ENCODE data around the gene APEH.

Gene APEH

DNA sequence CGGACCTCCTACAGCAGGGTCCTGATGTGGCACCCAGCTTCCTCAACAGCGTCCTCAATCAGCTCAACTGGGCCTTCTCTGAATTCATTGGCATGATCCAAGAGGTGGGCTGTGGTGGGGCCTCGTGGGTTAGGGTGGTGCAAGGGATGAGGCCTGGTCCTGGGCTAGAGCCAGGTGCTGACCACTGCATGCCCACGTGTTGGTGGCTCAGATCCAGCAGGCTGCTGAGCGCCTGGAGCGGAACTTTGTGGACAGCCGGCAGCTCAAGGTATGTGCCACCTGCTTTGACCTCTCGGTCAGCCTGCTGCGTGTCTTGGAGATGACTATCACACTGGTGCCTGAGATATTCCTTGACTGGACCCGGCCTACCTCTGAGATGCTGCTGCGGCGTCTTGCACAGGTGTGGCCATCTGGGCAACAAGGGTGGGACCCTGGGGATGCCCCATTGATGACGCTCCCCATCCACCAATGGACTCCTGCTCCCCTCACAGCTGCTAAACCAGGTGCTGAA lies 41.5 kb downstream of the APEH start:
- Histone ChIP-seq H3K4me1 (ENCODE audit: control insufficient read depth, insufficient read depth, low read length) (peaks cover 8% of the 10 kb centered on the region), H3K27me3 (ENCODE audit: control insufficient read depth, insufficient read depth, low read length) (no peaks in the 10 kb centered on the region), H3K27ac (ENCODE audit: low read depth, low read length) (no peak overlapping the region), H3K4me3 (ENCODE audit: low read length) (no peak overlapping the region), H3K36me3 (ENCODE audit: control insufficient read depth, insufficient read depth, low read length) (peaks cover 9% of the 10 kb centered on the region), H3K9ac (ENCODE audit: low read length) (no peak overlapping the region)

DNA sequence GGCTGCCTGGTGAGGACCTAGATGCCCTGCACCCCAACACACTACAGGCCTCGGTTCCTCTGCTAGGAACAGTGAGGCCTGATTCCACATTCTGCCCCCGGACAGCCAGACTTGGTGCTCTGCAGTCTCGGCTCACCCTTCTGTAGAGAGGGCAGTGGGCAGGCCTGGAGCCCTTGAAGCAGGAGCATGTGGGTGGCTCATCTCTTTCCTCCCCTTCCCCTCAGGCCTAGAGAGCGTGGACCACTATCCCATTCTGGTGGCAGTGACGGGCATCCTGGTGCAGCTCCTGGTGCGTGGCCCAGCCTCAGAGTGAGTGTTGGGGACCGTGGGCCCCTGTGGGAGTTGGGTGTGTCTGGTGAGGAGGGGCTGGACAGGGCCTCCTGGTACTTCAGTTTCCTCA lies 42.0 kb downstream of the APEH start:
- Histone ChIP-seq H3K27ac (ENCODE audit: low read depth, low read length) (no peak overlapping the region), H3K36me3 (ENCODE audit: control insufficient read depth, insufficient read depth, low read length) (peaks cover 12% of the 10 kb centered on the region), H3K27me3 (ENCODE audit: control insufficient read depth, insufficient read depth, low read length) (no peaks in the 10 kb centered on the region), H3K4me1 (ENCODE audit: control insufficient read depth, insufficient read depth, low read length) (peaks cover 8% of the 10 kb centered on the region), H3K9ac (ENCODE audit: low read length) (no peak overlapping the region), H3K4me3 (ENCODE audit: low read length) (no peak overlapping the region)

DNA sequence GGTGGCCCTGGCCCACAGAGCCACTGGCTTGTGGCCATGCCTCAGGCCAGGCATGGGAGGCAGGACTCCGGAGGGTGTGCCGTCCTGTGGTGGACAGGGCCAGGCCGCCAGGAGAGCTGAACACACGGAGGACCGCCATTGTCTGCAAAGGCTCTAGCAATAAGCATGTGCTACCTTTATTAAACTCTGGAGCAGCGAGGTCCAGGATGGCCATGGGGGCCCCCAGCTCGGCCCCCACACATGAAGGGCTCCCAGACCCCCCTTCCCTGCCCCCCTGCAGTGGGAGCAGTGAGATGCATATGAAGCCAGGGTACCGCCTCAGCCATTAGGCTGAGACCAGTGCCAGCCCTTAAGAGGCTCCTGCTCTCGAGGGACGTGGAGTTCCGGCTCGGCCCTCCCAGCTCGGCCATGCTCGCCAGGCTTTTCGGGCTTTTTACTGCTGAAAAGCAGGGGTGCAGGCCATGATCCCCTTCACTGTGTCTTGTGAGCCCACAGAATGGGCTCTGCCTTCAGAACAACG lies 42.6 kb downstream of the APEH start:
- H3K4me1 ChIP-seq (ENCODE audit: control insufficient read depth, insufficient read depth, low read length): peaks cover 8% of the 10 kb centered on the region
- H3K27me3 ChIP-seq (ENCODE audit: control insufficient read depth, insufficient read depth, low read length): no peaks in the 10 kb centered on the region
- no peak overlapping the region for H3K27ac ChIP-seq (ENCODE audit: low read depth, low read length)
- H3K4me3 ChIP-seq (ENCODE audit: low read length): no peak overlapping the region
- H3K9ac ChIP-seq (ENCODE audit: low read length): no peak overlapping the region
- H3K36me3 ChIP-seq (ENCODE audit: control insufficient read depth, insufficient read depth, low read length): peaks cover 15% of the 10 kb centered on the region

DNA sequence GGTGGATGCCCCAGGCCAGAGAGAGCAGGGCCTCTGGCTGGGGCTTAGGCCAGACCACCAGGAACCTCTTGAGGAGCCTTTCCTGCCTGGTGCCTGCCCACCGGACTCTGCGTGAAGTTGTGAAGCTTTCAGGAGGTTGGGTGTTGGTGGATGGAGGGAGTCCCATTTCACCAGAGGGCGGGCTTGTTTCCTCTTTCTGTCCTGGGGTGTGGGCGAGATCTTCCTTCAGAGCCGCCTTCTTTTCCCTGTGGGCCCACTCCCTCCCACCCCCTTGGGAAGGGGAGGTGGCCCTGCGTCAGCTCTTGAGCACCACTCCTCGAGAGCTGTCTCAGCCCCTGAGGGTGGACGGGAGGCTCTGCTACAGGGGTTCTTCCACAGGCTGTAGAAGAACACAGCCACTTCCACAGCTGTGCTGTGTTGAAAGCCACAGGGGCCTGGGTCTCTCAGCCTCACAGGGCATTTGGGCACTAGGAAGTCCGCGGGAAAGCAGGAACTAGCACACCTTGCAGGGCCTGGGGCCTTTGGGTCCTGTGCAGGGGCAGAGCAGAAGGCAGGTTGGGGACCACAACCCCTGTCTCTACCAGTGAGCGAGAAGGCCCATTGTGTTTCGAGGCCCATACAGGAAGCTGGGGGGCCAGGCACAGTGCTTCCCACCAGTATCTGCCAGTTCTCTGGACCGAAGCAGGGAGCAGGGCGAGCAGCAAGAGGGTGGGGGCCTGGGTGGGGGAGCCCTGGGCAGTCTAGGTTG lies 43.2 kb downstream of the APEH start:
- Histone ChIP-seq H3K9ac (ENCODE audit: low read length) (no peak overlapping the region), H3K36me3 (ENCODE audit: control insufficient read depth, insufficient read depth, low read length) (peaks cover 19% of the 10 kb centered on the region), H3K27me3 (ENCODE audit: control insufficient read depth, insufficient read depth, low read length) (no peaks in the 10 kb centered on the region), H3K4me3 (ENCODE audit: low read length) (no peak overlapping the region), H3K27ac (ENCODE audit: low read depth, low read length) (no peak overlapping the region), H3K4me1 (ENCODE audit: control insufficient read depth, insufficient read depth, low read length) (peaks cover 9% of the 10 kb centered on the region)

DNA sequence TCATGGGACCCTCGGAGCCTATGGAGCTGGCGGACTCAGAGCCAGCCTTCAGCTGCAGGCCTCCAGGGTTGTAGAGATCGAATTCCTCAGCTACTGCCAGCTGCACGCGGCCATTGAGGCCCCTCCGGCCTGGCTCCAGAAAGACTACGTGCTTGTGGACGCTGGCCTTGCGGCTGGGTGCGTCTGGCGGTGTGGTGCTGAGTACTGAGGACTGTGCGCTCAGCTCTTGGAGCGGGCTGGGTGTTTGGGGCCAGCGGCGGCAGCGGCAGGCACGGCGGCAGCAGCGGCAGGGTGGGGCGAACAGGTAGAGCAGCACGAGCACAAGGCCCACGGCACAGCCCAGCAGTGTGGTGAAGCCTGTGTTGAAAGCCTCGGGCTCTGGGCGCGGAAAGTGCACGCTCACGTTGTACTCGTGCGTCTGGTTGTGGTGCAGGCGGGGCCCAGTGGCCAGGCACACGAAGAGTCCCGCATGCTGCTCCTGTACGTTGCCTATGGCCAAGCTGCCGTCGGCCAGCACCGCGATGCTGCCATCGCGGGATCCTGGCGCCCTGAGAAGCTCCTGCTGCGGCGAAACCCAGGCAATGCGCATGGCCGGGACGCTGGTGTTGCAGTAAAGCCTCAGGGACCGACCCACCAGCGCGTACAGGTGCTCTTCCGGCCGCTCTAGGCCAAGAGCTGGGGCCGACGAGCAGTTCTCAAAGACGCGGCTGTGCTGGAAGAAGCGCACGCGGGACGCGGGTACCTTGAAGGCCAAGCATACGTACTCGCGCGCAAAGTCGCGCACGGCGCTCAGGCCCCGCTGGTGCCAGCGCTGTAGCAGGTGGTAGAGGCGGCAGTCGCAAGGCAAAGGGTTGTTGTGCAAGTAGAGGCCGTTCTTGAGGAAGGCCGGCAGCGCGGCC lies 44.1 kb downstream of the APEH start:
- no peak overlapping the region for H3K27ac ChIP-seq (ENCODE audit: low read depth, low read length)
- no peak overlapping the region for H3K9ac ChIP-seq (ENCODE audit: low read length)
- H3K4me3 ChIP-seq (ENCODE audit: low read length): peak overlapping the region; percentile 86

DNA sequence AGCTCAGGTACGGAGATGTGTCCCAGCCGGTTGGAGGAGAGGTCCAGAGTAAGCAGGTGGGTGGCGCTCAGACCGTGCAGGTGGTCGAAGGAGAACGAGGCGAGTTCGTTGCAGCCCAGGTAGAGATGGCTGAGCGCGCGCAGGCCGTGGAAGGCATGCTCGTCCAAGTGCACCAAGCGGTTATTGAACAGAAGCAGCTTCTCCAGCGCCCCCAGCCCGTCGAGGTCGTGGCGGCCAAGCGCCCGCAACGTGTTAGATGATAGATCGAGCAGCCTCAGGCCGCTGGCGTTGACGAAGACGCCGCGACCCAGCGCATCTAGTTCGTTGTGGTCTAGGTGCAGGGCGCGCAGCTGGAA lies 44.7 kb downstream of the APEH start:
- Histone ChIP-seq H3K4me3 (ENCODE audit: low read length) (peak overlapping the region; percentile 86), H3K9ac (ENCODE audit: low read length) (no peak overlapping the region), H3K27me3 (ENCODE audit: control insufficient read depth, insufficient read depth, low read length) (no peaks in the 10 kb centered on the region), H3K4me1 (ENCODE audit: control insufficient read depth, insufficient read depth, low read length) (peaks cover 16% of the 10 kb centered on the region), H3K36me3 (ENCODE audit: control insufficient read depth, insufficient read depth, low read length) (peaks cover 20% of the 10 kb centered on the region), H3K27ac (ENCODE audit: low read depth, low read length) (no peak overlapping the region)

More for the DNA sequence above, 44.1 kb downstream of the APEH start:
- Histone ChIP-seq H3K4me1 (ENCODE audit: control insufficient read depth, insufficient read depth, low read length) (peaks cover 16% of the 10 kb centered on the region), H3K27me3 (ENCODE audit: control insufficient read depth, insufficient read depth, low read length) (no peaks in the 10 kb centered on the region), H3K36me3 (ENCODE audit: control insufficient read depth, insufficient read depth, low read length) (peaks cover 21% of the 10 kb centered on the region)

DNA sequence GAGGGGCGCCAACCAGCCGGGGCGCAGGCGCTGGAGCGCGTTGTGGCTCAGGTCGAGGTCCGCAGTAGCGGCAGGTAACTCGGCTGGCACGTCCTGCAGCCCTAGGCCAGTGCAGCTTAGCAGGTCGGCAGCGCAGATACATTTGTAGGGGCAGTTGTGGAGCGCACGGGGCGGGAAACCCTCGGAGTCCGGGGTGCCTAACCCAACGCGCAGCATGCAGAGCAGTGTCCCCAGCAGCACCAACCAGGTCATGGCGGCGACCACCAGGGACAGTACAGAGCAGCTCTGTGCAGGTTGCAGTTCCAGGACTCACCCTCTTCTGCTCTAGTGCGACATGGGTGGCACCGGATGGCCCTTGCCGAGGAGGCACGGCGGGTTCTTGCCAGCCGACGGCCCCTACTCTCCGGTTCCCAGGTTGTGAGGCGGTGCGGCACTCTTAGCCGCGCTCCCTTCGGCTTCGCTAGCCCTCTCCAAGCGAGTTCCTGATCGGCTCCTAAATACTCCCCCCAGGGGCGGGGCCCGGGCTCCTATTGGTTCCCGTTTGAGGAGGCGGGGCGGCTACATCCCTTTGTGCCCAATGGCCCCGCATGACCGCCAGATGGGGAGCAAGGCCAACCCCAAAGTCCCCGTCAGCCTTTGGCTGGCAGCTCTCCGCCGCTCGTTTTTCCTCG lies 45.2 kb downstream of the APEH start, which contains the start of gene AMIGO3:
Gene AMIGO3, minus strand, starts transcription at position 471 of the 671 bp plus-strand sequence. Its CDS starts 219 bp downstream, at position 252.
- Histone ChIP-seq H3K36me3 (ENCODE audit: control insufficient read depth, insufficient read depth, low read length) (peaks cover 18% of the 10 kb centered on the region), H3K27me3 (ENCODE audit: control insufficient read depth, insufficient read depth, low read length) (no peaks in the 10 kb centered on the region), H3K9ac (ENCODE audit: low read length) (no peak within 1 kb of the TSS), H3K4me3 (ENCODE audit: low read length) (peak within 1 kb of the TSS; percentile 86), H3K4me1 (ENCODE audit: control insufficient read depth, insufficient read depth, low read length) (peaks cover 18% of the 10 kb centered on the region), H3K27ac (ENCODE audit: low read depth, low read length) (peak within 1 kb of the TSS; percentile 39)

DNA sequence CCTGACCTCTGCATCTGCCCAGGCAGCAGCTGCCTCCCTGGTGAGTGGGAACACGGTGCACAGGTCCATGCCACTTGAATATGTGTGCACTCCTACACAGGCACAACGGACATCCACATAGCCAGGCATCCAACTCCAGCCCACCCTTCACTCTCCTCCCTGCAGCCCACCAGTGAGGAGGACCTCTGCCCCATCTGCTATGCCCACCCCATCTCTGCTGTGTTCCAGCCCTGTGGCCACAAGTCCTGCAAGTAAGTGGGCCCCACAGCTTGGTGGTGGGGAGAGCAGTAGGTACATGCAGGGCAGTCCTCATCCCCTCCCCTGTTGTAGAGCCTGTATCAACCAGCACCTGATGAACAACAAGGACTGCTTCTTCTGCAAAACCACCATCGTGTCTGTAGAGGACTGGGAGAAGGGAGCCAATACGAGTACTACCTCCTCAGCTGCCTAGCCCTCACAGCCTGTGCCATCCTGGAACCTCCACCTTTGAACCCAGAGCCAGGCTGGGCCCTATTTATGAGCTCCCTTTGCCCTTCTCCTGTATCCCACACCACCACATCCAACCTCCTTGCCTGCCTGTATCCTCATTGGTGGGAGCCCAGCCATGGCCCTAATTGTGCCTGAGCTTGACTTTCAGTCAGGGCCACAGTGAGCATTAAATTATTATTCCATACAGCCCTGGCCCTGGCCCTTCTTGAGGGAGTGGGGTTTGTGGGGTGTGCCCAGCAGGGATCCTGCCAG lies 46.9 kb downstream of the APEH start:
- Histone ChIP-seq H3K36me3 (ENCODE audit: control insufficient read depth, insufficient read depth, low read length) (peaks cover 17% of the 10 kb centered on the region), H3K9ac (ENCODE audit: low read length) (no peak overlapping the region), H3K4me3 (ENCODE audit: low read length) (no peak overlapping the region), H3K27ac (ENCODE audit: low read depth, low read length) (no peak overlapping the region), H3K4me1 (ENCODE audit: control insufficient read depth, insufficient read depth, low read length) (peaks cover 22% of the 10 kb centered on the region), H3K27me3 (ENCODE audit: control insufficient read depth, insufficient read depth, low read length) (no peaks in the 10 kb centered on the region)

DNA sequence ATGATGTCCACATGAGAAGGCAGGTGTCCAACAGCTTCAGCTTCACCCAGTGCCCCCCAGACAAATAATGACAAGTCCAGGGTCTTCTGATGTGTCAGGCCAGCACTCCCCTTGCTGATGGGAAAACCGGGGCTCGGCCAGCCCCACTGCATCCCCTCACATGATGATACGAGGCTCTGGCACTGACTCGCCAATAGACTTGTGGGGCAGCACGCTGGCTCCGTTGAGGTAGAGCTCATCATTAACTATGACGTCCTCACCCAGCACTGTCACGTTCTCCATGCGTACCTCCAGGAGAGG lies 47.4 kb downstream of the APEH start:
- H3K27ac ChIP-seq (ENCODE audit: low read depth, low read length): no peak overlapping the region
- H3K4me3 ChIP-seq (ENCODE audit: low read length): no peak overlapping the region
- H3K36me3 ChIP-seq (ENCODE audit: control insufficient read depth, insufficient read depth, low read length): peaks cover 18% of the 10 kb centered on the region
- H3K27me3 ChIP-seq (ENCODE audit: control insufficient read depth, insufficient read depth, low read length): no peaks in the 10 kb centered on the region
- H3K9ac ChIP-seq (ENCODE audit: low read length): no peak overlapping the region
- H3K4me1 ChIP-seq (ENCODE audit: control insufficient read depth, insufficient read depth, low read length): peaks cover 22% of the 10 kb centered on the region

DNA sequence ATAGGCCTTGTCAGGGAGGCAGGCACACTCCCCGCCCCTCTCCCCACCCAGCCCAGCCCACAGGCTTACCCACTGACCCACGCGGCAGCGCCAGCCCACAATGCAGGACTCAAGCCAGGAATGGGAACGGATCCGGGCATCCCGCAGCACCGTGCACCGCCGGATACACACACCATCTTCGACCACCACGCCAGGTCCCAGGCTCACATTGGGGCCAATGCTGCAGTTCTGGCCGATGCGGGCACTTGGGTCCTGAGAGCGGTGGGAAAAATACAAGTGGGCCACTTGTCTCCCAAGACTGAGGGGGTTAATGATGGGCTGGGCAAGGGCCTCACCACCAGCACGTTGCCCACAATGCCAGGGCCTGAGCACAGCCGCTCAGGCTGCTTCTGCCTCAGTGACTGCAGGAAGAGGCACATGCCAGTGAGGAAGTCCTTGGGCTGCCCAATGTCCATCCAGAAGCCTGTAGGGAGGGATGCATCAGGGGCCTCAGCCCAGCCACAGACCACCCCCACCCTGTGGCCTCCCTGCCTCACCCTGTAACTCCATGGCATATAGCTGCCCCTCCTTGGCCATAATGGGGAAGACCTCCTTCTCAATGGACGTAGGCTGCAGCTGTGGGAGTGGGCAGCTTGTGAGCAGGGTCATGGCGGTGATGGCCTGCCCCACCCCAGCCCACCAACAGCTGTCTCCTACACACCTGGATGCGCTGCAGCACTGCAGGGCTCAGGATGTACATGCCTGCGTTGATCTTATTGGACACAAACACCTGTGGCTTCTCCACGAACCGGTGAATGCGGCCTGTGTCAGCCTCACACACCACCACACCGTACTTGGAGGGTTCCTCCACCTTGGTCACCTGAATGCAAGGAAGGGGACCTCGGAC lies 48.0 kb downstream of the APEH start:
- peaks cover 19% of the 10 kb centered on the region for H3K36me3 ChIP-seq (ENCODE audit: control insufficient read depth, insufficient read depth, low read length)
- no peak overlapping the region for H3K9ac ChIP-seq (ENCODE audit: low read length)
- H3K4me3 ChIP-seq (ENCODE audit: low read length): peak overlapping the region; percentile 99
- peaks cover 22% of the 10 kb centered on the region for H3K4me1 ChIP-seq (ENCODE audit: control insufficient read depth, insufficient read depth, low read length)
- H3K27me3 ChIP-seq (ENCODE audit: control insufficient read depth, insufficient read depth, low read length): no peaks in the 10 kb centered on the region
- H3K27ac ChIP-seq (ENCODE audit: low read depth, low read length): no peak overlapping the region

DNA sequence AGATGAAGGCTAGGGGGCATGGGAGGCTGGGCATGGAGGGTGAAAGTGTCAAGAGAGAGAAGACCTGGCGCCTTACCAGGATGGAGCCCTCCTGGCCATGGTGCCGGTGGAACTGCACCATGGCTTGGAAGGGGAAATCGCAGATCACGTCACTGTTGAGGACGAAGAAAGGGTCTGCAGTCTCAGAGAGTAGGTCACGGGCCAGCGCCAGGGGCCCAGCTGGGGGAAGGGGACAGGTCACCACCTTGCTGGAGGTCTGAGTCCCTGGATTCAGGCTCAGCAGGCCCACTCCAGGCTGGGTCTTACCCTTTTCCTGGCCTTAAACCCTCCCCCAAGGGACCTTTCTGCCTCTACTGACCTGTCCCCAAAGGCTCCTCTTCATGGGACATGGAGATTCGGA lies 48.7 kb downstream of the APEH start:
- Histone ChIP-seq H3K27me3 (ENCODE audit: control insufficient read depth, insufficient read depth, low read length) (no peaks in the 10 kb centered on the region), H3K4me1 (ENCODE audit: control insufficient read depth, insufficient read depth, low read length) (peaks cover 22% of the 10 kb centered on the region), H3K36me3 (ENCODE audit: control insufficient read depth, insufficient read depth, low read length) (peaks cover 26% of the 10 kb centered on the region), H3K9ac (ENCODE audit: low read length) (peak overlapping the region; percentile 98), H3K27ac (ENCODE audit: low read depth, low read length) (no peak overlapping the region), H3K4me3 (ENCODE audit: low read length) (peak overlapping the region; percentile 99)
